Mesothelial cell of epicardium (in vitro differentiated cells): ENCODE measurements around the gene ARHGEF40. TPM values are rescaled to one million over a fixed set of nuclear protein-coding genes. Genes with fewer than 3 reads are reported as not detected.
A peak's percentile ranks its signal among the peaks of the same experiment; 100 is the strongest.

Experiments
- DNase-seq, 2 experiments: peaks; one replicate each; pipeline ENCODE4 v3.0.0; 2021; ENCODE audit warnings: low spot score in 2 of 2; ENCODE audit not compliant: unreplicated experiment in 2 of 2
- H3K27ac Mint-ChIP-seq: 2 replicates; pipeline ENCODE4 v1.8.0; 2021; ENCODE audit warnings: mixed read lengths
- H3K27me3 Mint-ChIP-seq: 2 replicates; pipeline ENCODE4 v1.8.0; 2021; ENCODE audit warnings: low read depth, mixed read lengths
- H3K36me3 Mint-ChIP-seq: 2 replicates; pipeline ENCODE4 v1.8.0; 2021; ENCODE audit warnings: mixed read lengths
- H3K4me1 Mint-ChIP-seq: 2 replicates; pipeline ENCODE4 v1.8.0; 2021; ENCODE audit warnings: mixed read lengths
- H3K4me3 Mint-ChIP-seq: 2 replicates; pipeline ENCODE4 v1.8.0; 2021; ENCODE audit warnings: mild to moderate bottlenecking, moderate library complexity, mixed read lengths
- H3K9me3 Mint-ChIP-seq: 2 replicates; pipeline ENCODE4 v1.8.0; 2021; ENCODE audit warnings: mixed read lengths
- CTCF ChIP-seq: fragments of 200-600 bp; sonication (generic); IDR thresholded peaks from one replicate; pipeline ENCODE4 v1.5.0; 2021; ENCODE audit warnings: antibody characterized with exemption; ENCODE audit not compliant: unreplicated experiment
- total RNA-seq: library from RNA; stranded (reverse); gene quantifications from 3 replicates; pipeline ENCODE4 v1.2.1, GENCODE V29; 2021

Gene ARHGEF40
- total RNA-seq, 1 donor from 2014 or later = 96.2 TPM

GRCh38 chr14:21097636-21098075 lies 27.6 kb downstream of the ARHGEF40 start:
- H3K4me3 Mint-ChIP-seq = peak overlapping the region; percentile 86
- peak overlapping the region; percentile 96 for H3K27ac Mint-ChIP-seq
- no peak for TF ChIP-seq CTCF
- no peaks in the 10 kb centered on the region for H3K9me3 Mint-ChIP-seq
- peaks cover 7% of the 10 kb centered on the region for H3K36me3 Mint-ChIP-seq
- no peaks in the 10 kb centered on the region for H3K27me3 Mint-ChIP-seq
- H3K4me1 Mint-ChIP-seq = peaks cover 59% of the 10 kb centered on the region
- no peak for DNase-seq

GRCh38 chr14:21098076-21098891 lies 28.2 kb downstream of the ARHGEF40 start, which contains the start of gene ZNF219:
Gene ZNF219 (minus strand): TSS chr14:21098655. CDS start chr14:21093591, 5,064 bp downstream.
- DNase-seq = peak; percentile 56 to 63
- Mint-ChIP-seq H3K9me3 (no peaks in the 10 kb centered on the region), H3K4me3 (peak within 1 kb of the TSS; percentile 86), H3K4me1 (peaks cover 59% of the 10 kb centered on the region), H3K27me3 (no peaks in the 10 kb centered on the region), H3K36me3 (peaks cover 2% of the 10 kb centered on the region), H3K27ac (peak within 1 kb of the TSS; percentile 96)
- TF ChIP-seq CTCF = no peak

- Mint-ChIP-seq H3K9me3 (no peaks in the 10 kb centered on the region), H3K27me3 (no peaks in the 10 kb centered on the region), H3K36me3 (no peaks in the 10 kb centered on the region), H3K4me3 (peak overlapping the region; percentile 71), H3K27ac (peak overlapping the region; percentile 77), H3K4me1 (peaks cover 54% of the 10 kb centered on the region)
- no peak for DNase-seq
- no peak for TF ChIP-seq CTCF
Observed at GRCh38 chr14:21098892-21099595, 28.9 kb downstream of the ARHGEF40 start.

- Mint-ChIP-seq H3K4me3 (peak overlapping the region; percentile 71), H3K27me3 (no peaks in the 10 kb centered on the region), H3K36me3 (no peaks in the 10 kb centered on the region), H3K4me1 (peaks cover 51% of the 10 kb centered on the region), H3K27ac (peak overlapping the region; percentile 77), H3K9me3 (no peaks in the 10 kb centered on the region)
- TF ChIP-seq CTCF = no peak
- DNase-seq = no peak
Observed at GRCh38 chr14:21099596-21099985, 29.5 kb downstream of the ARHGEF40 start.

GRCh38 chr14:21100931-21101330 lies 30.8 kb downstream of the ARHGEF40 start, which contains the start of gene TMEM253:
Gene TMEM253 (plus strand): TSS chr14:21101066. CDS start chr14:21101344, 278 bp downstream.
- no peaks in the 10 kb centered on the region for H3K27me3 Mint-ChIP-seq
- H3K4me1 Mint-ChIP-seq = peaks cover 49% of the 10 kb centered on the region
- DNase-seq = no peak
- H3K4me3 Mint-ChIP-seq = peak within 1 kb of the TSS; percentile 71
- H3K27ac Mint-ChIP-seq = peak within 1 kb of the TSS; percentile 77
- TF ChIP-seq CTCF = no peak
- H3K36me3 Mint-ChIP-seq = no peaks in the 10 kb centered on the region
- no peaks in the 10 kb centered on the region for H3K9me3 Mint-ChIP-seq
